ENCODE data around the gene SYTL5. TPM values are rescaled to one million over a fixed set of nuclear protein-coding genes. Genes with fewer than 3 reads are reported as not detected.

The SYTL5 gene
- total and polyA plus RNA-seq, 2 of the 4 experiments (the other 2 are of a cell fraction): 0.19 to 0.54 TPM

DNA sequence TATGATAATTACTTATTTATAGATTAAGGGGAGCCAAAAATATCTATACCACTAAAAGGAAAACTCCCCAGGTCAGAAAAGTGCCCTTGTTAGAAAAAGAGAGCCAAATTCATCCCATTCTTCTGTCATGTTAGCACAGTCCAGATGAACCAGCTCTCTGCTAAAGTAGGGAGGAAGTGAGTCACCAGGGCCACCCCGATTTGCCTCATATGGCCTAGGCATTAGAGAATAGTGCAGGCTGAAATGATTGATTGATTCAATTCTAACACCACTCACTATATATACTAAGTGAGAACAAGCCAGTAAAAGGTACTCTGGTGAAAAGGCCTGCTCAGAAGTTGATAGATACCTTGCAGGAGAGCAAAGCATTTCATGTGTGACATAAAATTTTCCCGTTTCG, 119.8 kb downstream of the SYTL5 start:
- 56% methylated on average over 2 of the region's 3 CpGs; no CpG with 5 or more reads in 1 of the 2 experiments for WGBS, 2 experiments (ENCODE audit: extremely low coverage in 2 of 2, insufficient read length in 1 of 2)
- Histone ChIP-seq H2AK5ac (ENCODE audit: low read depth, low read length) (no peak overlapping the region), H3K4me2 (ENCODE audit: low read depth, low read length) (no peak overlapping the region), H3K18ac (ENCODE audit: low read depth, low read length) (no peak overlapping the region), H2BK15ac (ENCODE audit: low read depth, low read length) (no peak overlapping the region), H2BK20ac (ENCODE audit: low read depth, low read length) (no peak overlapping the region), H4K91ac (ENCODE audit: insufficient read depth, low read depth, low read length) (no peak overlapping the region), H3K9ac (ENCODE audit: low read depth, low read length) (no peak overlapping the region), H3K79me1 (ENCODE audit: low read depth in 1 of 2, low read length in 2 of 2) (no peaks in the 10 kb centered on the region), H2BK120ac (ENCODE audit: low read depth, low read length) (no peak overlapping the region), H3K56ac (ENCODE audit: extremely low read depth, insufficient read depth, low read length) (no peak overlapping the region), H2AK9ac (replicated peaks; ENCODE audit: low read depth, low read length, poor library complexity) (no peak overlapping the region), H4K5ac (ENCODE audit: low read depth, low read length) (no peak overlapping the region), H3K4me1 (ENCODE audit: control insufficient read depth, insufficient read depth, low read length) (no peaks in the 10 kb centered on the region), H4K8ac (ENCODE audit: low read depth in 2 of 2, low read length in 2 of 2) (no peak overlapping the region), H4K20me1 (ENCODE audit: insufficient read depth, low read length) (no peaks in the 10 kb centered on the region), H2AFZ (replicated peaks; ENCODE audit: low read length, poor library complexity) (no peak overlapping the region), H3K27ac (ENCODE audit: insufficient read depth, low read length) (no peak overlapping the region), H3K27me3 (ENCODE audit: control insufficient read depth, insufficient read depth, low read length) (peaks cover 1% of the 10 kb centered on the region; the same call in 1 of the 2 replicates), H3K9me1 (ENCODE audit: insufficient read depth, low read length) (no peaks in the 10 kb centered on the region), H3K36me3 (ENCODE audit: control insufficient read depth, insufficient read depth, low read length) (no peaks in the 10 kb centered on the region), H3K14ac (replicated peaks; ENCODE audit: low read depth, low read length) (no peak overlapping the region), H2BK5ac (ENCODE audit: low read depth, low read length, poor library complexity, severe bottlenecking) (no peak overlapping the region), H3K4ac (ENCODE audit: low read depth, low read length) (no peak overlapping the region), H3K4me3 (ENCODE audit: insufficient read depth, low read depth, low read length) (no peak overlapping the region), H3K23ac (ENCODE audit: low read depth, low read length) (no peak overlapping the region), H3K9me3 (ENCODE audit: control insufficient read depth, insufficient read depth, low read length) (no peaks in the 10 kb centered on the region)
- POLR2A ChIA-PET (ENCODE audit: unreplicated experiment): no interaction called here
- in situ Hi-C loops (cut with MboI; ENCODE audit: low sequenced_read_pairs): loop anchor here (25.0 kb wide), 1 partner anchor 89 kb away; no protein-coding TSS in a partner anchor
- no peak for DNase-seq
- intact Hi-C loops (cut with micrococcal nuclease): no loop called here
- dilution Hi-C loops (cut with HindIII; ENCODE audit: low sequenced_read_pairs, unreplicated experiment): no loop called here
- CTCF ChIA-PET: no interaction called here
- ATAC-seq (ENCODE audit: low read depth): no peak
- BruUV-seq (replicated peaks): no TSS peak
- no peak for TF ChIP-seq ELK1 (IDR thresholded peaks at IDR 0.05; ENCODE audit: borderline replicate concordance, low read depth, low read length)
- no peak for TF ChIP-seq CEBPB (IDR thresholded peaks at IDR 0.05; ENCODE audit: low read depth, low read length)
- no peak for TF ChIP-seq USF2 (IDR thresholded peaks at IDR 0.05; ENCODE audit: low read depth, low read length)
- TF ChIP-seq SMC3 (IDR thresholded peaks at IDR 0.05; ENCODE audit: low read depth, low read length): no peak
- no peak for TF ChIP-seq RCOR1 (IDR thresholded peaks at IDR 0.05; ENCODE audit: insufficient replicate concordance, low read length)
- TF ChIP-seq POLR2A (IDR thresholded peaks at IDR 0.05; ENCODE audit: low read depth, low read length): no peak
- TF ChIP-seq BHLHE40 (IDR thresholded peaks at IDR 0.05; ENCODE audit: low read depth, low read length): no peak
- TF ChIP-seq CHD1 (IDR thresholded peaks at IDR 0.05; ENCODE audit: low read depth, low read length): no peak
- TF ChIP-seq FOS (IDR thresholded peaks at IDR 0.05; ENCODE audit: low read depth, low read length): no peak
- TF ChIP-seq, protein P1, sequence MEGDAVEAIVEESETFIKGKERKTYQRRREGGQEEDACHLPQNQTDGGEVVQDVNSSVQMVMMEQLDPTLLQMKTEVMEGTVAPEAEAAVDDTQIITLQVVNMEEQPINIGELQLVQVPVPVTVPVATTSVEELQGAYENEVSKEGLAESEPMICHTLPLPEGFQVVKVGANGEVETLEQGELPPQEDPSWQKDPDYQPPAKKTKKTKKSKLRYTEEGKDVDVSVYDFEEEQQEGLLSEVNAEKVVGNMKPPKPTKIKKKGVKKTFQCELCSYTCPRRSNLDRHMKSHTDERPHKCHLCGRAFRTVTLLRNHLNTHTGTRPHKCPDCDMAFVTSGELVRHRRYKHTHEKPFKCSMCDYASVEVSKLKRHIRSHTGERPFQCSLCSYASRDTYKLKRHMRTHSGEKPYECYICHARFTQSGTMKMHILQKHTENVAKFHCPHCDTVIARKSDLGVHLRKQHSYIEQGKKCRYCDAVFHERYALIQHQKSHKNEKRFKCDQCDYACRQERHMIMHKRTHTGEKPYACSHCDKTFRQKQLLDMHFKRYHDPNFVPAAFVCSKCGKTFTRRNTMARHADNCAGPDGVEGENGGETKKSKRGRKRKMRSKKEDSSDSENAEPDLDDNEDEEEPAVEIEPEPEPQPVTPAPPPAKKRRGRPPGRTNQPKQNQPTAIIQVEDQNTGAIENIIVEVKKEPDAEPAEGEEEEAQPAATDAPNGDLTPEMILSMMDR (conservative IDR thresholded peaks at IDR 0.05; ENCODE audit: low read depth, low read length): no peak

Measured in IMR-90 (cell line).